Suprapubic skin (tissue), 4 donors: ENCODE results near the gene ADCY4. TPM values are rescaled to one million over a fixed set of nuclear protein-coding genes. Genes with fewer than 3 reads are reported as not detected.

ENCODE experiments used
- DNase-seq, 2 donors: peaks; one replicate each; pipeline ENCODE4 v3.0.0-alpha.2; 2019; ENCODE audit warnings: low spot score in 2 of 2
- H3K27ac ChIP-seq: fragments of 200-600 bp; sonication (generic); one replicate; pipeline ENCODE4 v1.5.1; 2019
- H3K27me3 ChIP-seq: fragments of 200-600 bp; sonication (generic); one replicate; pipeline ENCODE4 v1.5.1; 2019
- H3K36me3 ChIP-seq: fragments of 200-600 bp; sonication (generic); one replicate; pipeline ENCODE4 v1.5.1; 2019
- H3K4me1 ChIP-seq: fragments of 200-600 bp; sonication (generic); one replicate; pipeline ENCODE4 v1.5.1; 2019
- H3K4me3 ChIP-seq: fragments of 200-600 bp; sonication (generic); one replicate; pipeline ENCODE4 v1.5.1; 2019; ENCODE audit warnings: mild to moderate bottlenecking
- H3K9me3 ChIP-seq: fragments of 200-600 bp; sonication (generic); one replicate; pipeline ENCODE4 v1.5.1; 2019
- EP300 ChIP-seq: sonication (generic); formaldehyde crosslinking; IDR thresholded peaks from one replicate; pipeline ENCODE4 v1.6.1; 2017; ENCODE audit warnings: antibody characterized with exemption
- POLR2A ChIP-seq, 2 donors: fragments of 450-650 bp; IDR thresholded peaks; one replicate each; pipeline ENCODE4 v1.6.1; 2017; ENCODE audit warnings: antibody characterized with exemption in 2 of 2, mild to moderate bottlenecking in 2 of 2, moderate library complexity in 2 of 2
- POLR2AphosphoS5 ChIP-seq, 3 donors: sonication (generic); formaldehyde crosslinking; IDR thresholded peaks; one replicate each; pipeline ENCODE4 v1.6.1; 2017; ENCODE audit warnings: antibody characterized with exemption in 3 of 3
- WGBS: methylation state at CpG from one replicate; pipeline ENCODE4 v1.1.5; 2018; 5-methylcytosine and 5-hydroxymethylcytosine counted together
- total RNA-seq, 4 donors: library from RNA; depleted of rRNA; stranded (reverse); fragments of >200 nt; gene quantifications; one replicate each; pipeline ENCODE4 v1.1.0, GENCODE V29; 2016
- TF ChIP-seq, protein P1 (sequence below), 2 donors: fragments of 200-600 bp in 1 of 2; fragments of 450-650 bp in 1 of 2; sonication (generic) in 1 of 2; IDR thresholded peaks; one replicate each; pipeline ENCODE4 v1.5.1; 2016 to 2019; ENCODE audit warnings: antibody characterized with exemption in 2 of 2, mild to moderate bottlenecking in 1 of 2, moderate library complexity in 1 of 2

The ADCY4 gene
- total RNA-seq, 4 donors from 2014 or later: 3.9 to 33.2 (median 13.9) TPM

DNA sequence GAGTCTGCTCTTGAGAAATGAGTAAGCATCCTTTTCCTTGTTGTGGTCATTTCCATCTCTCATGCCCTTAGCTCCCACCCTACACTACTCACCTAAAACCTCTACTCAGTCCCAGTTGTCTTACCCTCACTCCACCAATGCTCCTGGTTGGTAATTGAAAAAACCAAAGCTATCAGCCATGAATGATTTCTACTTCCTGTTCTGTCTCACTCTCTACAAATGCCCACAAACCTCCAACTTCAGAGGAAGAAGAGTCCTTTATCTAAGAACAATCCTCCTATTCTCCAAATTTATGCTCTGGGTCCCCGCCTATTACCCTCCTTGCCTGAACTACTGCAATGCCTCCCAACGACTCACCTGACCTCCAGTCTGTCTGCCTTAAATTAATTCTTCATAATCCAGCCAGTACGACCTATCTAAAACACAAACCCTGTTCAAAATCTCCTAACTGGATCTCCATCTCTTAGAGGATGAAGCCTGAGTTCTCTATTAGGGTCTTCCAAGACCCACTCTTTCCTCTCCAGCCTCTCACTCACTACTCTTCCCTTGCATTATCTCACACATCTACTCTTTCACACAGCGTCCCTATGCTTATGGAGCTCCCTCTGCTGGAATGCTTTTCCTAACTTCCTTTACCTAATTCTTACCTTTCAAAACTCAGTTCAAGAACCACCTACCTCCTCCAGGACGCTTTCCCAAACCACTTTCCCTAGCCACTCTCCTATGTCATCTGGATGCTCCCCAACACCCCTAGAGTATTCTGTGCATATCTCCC is 37.5 kb downstream of the ADCY4 start:
- H3K27ac ChIP-seq: no peak overlapping the region
- peaks cover 36% of the 10 kb centered on the region for H3K36me3 ChIP-seq
- no peak for TF ChIP-seq POLR2AphosphoS5 (IDR thresholded peaks at IDR 0.05)
- TF ChIP-seq, protein P1, sequence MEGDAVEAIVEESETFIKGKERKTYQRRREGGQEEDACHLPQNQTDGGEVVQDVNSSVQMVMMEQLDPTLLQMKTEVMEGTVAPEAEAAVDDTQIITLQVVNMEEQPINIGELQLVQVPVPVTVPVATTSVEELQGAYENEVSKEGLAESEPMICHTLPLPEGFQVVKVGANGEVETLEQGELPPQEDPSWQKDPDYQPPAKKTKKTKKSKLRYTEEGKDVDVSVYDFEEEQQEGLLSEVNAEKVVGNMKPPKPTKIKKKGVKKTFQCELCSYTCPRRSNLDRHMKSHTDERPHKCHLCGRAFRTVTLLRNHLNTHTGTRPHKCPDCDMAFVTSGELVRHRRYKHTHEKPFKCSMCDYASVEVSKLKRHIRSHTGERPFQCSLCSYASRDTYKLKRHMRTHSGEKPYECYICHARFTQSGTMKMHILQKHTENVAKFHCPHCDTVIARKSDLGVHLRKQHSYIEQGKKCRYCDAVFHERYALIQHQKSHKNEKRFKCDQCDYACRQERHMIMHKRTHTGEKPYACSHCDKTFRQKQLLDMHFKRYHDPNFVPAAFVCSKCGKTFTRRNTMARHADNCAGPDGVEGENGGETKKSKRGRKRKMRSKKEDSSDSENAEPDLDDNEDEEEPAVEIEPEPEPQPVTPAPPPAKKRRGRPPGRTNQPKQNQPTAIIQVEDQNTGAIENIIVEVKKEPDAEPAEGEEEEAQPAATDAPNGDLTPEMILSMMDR (IDR thresholded peaks at IDR 0.05): peak; percentile 19 to 45
- H3K4me1 ChIP-seq: peaks cover 44% of the 10 kb centered on the region
- WGBS: 41% methylated on average over 5 of the region's 5 CpGs
- H3K4me3 ChIP-seq: no peak overlapping the region
- DNase-seq: no peak
- no peaks in the 10 kb centered on the region for H3K9me3 ChIP-seq
- no peaks in the 10 kb centered on the region for H3K27me3 ChIP-seq

DNA sequence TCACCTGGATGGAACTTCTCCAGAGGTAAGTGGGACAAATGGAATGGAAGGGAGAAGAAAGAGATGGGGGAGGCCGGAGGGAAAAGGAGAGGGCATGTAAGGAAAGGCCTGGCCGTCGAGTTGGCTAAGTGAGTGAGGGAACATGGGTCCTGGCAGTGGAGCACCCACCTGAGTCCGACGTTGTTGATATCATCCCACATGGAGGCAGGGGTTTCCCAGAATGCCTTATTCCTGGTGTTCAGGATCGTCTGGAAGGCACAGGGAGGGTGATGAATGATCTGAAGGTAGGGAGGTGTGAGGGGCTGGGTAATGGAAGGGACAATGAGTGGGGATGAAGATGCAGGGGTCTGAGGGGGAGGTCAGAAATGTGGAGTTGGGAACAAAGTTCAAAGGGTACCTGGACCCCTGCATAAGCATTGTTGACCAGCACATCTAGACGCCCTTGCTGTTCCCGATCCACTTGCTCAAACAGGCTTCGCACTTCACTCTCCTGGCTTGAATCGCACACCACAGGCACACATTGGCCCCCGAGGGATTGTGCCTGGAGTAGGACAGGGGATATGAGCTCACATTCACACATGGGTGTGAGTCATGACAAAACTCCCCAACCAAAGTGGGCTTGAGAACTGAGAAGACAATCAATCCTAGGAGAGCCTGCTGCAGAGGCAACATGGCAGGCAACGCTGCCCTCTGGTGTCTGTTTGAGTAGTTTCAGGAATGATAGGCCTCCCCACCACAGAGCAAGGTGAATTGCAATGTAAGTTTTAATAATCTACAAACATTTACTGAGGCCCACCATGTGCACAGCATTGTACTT is 38.3 kb downstream of the ADCY4 start:
- Histone ChIP-seq H3K27me3 (no peaks in the 10 kb centered on the region), H3K27ac (peak overlapping the region; percentile 64), H3K4me1 (peaks cover 44% of the 10 kb centered on the region), H3K9me3 (no peaks in the 10 kb centered on the region), H3K36me3 (peaks cover 36% of the 10 kb centered on the region), H3K4me3 (no peak overlapping the region)
- DNase-seq: peak; percentile 77 to 82
- TF ChIP-seq POLR2A (IDR thresholded peaks at IDR 0.05) (no peak), POLR2AphosphoS5 (IDR thresholded peaks at IDR 0.05) (peak in 1 of 3 donors; percentile 15)
- TF ChIP-seq, protein P1 (IDR thresholded peaks at IDR 0.05): peak; percentile 71 to 74
- 62% methylated on average over 11 of the region's 12 CpGs for WGBS

DNA sequence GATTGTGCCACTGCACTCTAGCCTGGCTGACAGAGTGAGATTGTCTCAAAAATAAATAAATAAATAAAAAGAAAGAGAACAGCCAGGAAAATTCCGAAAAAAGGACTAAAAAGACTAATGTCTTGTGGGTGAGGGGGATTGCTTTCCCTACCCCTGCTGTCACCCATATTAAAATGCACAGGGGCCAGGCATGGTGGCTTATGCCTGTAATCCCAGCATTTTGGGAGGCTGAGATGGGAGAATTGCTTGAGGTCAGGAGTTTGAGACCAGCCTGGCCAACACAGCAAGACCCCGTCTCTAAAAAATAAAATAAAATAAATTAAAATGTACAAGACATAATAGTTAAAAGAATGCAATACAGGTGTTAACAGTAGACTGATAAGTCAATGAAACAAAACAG is 41.3 kb downstream of the ADCY4 start:
- TF ChIP-seq, protein P1 (IDR thresholded peaks at IDR 0.05): no peak
- TF ChIP-seq EP300 (no peak), POLR2AphosphoS5 (IDR thresholded peaks at IDR 0.05) (no peak), POLR2A (IDR thresholded peaks at IDR 0.05) (no peak)
- no peaks in the 10 kb centered on the region for H3K27me3 ChIP-seq
- H3K27ac ChIP-seq: no peak overlapping the region
- DNase-seq: no peak
- WGBS: 94% methylated on average over 2 of the region's 2 CpGs
- no peak overlapping the region for H3K4me3 ChIP-seq
- peaks cover 57% of the 10 kb centered on the region for H3K36me3 ChIP-seq
- H3K4me1 ChIP-seq: peaks cover 21% of the 10 kb centered on the region
- no peaks in the 10 kb centered on the region for H3K9me3 ChIP-seq

DNA sequence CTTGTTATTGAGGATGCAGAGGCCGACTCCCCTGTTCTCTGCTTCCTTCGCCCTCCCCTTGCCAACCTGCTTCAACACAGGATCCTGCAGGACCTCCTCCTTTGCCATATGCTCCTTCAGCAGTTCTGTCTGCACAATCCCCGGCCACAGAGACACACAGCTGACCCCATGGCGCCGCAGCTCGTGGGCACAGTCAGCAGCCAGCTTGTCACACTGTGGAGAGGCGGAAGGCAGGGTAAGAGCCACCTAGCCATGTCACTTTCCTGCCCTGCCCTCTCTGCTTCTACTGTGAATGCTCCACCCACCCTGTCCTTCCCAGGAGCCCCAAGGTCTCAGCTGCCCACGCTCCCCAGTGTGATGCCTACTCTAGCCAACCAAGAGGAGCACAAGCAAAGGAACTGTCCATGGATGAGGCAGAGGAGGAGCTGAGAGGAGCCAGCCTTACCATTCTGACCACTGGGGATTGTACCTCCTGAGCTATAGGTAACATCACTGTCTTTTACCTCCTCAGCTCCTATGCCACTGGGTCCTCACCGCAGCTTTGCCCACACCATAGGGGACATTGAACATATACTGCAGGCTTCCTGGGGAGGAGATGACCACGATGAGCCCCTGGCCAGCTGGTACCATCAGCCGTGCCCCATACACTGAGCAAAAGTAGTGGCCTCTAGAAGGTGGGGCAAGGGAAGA is 42.6 kb downstream of the ADCY4 start:
- DNase-seq: no peak
- Histone ChIP-seq H3K9me3 (no peaks in the 10 kb centered on the region), H3K4me3 (no peak overlapping the region), H3K27ac (no peak overlapping the region), H3K4me1 (peaks cover 10% of the 10 kb centered on the region), H3K27me3 (no peaks in the 10 kb centered on the region), H3K36me3 (peaks cover 57% of the 10 kb centered on the region)
- TF ChIP-seq, protein P1 (IDR thresholded peaks at IDR 0.05): no peak
- no peak for TF ChIP-seq POLR2A (IDR thresholded peaks at IDR 0.05)
- no peak for TF ChIP-seq POLR2AphosphoS5 (IDR thresholded peaks at IDR 0.05)
- no peak for TF ChIP-seq EP300
- 97% methylated on average over 8 of the region's 11 CpGs for WGBS
